Measurements from ENCODE around the gene BCKDK. TPM values are rescaled to one million over a fixed set of nuclear protein-coding genes. Genes with fewer than 3 reads are reported as not detected.
A peak's percentile ranks its signal among the peaks of the same experiment; 100 is the strongest.

BCKDK gene
- total and polyA plus RNA-seq, 12 donors, result 27.0 to 181 (median 80.1) TPM

DNA sequence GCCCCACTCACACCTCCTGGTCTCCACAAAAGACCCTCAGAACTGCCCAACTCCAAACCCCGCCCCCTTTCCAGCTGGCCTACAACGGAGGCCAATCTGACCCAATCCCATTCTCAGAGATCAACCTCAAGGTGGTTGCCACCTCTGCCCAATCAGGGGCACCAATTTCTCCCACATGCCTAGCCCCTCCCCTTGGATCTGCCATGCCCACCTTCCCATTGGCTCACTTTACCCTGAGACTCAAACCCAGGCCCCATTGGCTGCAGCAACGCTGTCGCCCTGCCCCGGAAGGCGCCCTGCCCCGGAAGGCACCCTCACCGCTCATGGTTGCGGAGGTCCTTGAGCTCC lies 44.7 kb upstream of the BCKDK start:
- intact Hi-C loops (cut with DNase I), result no loop called here
- Histone ChIP-seq H3K4me1 (replicated peaks in 1 of 2) (peaks cover 0 to 11% of the 10 kb centered on the region in 2 donors), H3K27me3 (no peaks in the 10 kb centered on the region), H3K27ac (peak overlapping the region in 1 of 5 donors; percentile 90), H3K9me3 (replicated peaks in 1 of 3) (no peaks in the 10 kb centered on the region), H3K36me3 (replicated peaks in 1 of 2) (peaks cover 0 to 32% of the 10 kb centered on the region in 2 donors), H3K4me3 (no peak overlapping the region)
- DNase-seq, result no peak
- TF ChIP-seq, protein P1, sequence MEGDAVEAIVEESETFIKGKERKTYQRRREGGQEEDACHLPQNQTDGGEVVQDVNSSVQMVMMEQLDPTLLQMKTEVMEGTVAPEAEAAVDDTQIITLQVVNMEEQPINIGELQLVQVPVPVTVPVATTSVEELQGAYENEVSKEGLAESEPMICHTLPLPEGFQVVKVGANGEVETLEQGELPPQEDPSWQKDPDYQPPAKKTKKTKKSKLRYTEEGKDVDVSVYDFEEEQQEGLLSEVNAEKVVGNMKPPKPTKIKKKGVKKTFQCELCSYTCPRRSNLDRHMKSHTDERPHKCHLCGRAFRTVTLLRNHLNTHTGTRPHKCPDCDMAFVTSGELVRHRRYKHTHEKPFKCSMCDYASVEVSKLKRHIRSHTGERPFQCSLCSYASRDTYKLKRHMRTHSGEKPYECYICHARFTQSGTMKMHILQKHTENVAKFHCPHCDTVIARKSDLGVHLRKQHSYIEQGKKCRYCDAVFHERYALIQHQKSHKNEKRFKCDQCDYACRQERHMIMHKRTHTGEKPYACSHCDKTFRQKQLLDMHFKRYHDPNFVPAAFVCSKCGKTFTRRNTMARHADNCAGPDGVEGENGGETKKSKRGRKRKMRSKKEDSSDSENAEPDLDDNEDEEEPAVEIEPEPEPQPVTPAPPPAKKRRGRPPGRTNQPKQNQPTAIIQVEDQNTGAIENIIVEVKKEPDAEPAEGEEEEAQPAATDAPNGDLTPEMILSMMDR (IDR thresholded peaks at IDR 0.05), result no peak
- no peak for TF ChIP-seq POLR2A (IDR thresholded peaks at IDR 0.05)
- WGBS, 4 donors, result 94 to 96% (median 95%) methylated on average over 2 to 9 of the region's 9 CpGs

DNA sequence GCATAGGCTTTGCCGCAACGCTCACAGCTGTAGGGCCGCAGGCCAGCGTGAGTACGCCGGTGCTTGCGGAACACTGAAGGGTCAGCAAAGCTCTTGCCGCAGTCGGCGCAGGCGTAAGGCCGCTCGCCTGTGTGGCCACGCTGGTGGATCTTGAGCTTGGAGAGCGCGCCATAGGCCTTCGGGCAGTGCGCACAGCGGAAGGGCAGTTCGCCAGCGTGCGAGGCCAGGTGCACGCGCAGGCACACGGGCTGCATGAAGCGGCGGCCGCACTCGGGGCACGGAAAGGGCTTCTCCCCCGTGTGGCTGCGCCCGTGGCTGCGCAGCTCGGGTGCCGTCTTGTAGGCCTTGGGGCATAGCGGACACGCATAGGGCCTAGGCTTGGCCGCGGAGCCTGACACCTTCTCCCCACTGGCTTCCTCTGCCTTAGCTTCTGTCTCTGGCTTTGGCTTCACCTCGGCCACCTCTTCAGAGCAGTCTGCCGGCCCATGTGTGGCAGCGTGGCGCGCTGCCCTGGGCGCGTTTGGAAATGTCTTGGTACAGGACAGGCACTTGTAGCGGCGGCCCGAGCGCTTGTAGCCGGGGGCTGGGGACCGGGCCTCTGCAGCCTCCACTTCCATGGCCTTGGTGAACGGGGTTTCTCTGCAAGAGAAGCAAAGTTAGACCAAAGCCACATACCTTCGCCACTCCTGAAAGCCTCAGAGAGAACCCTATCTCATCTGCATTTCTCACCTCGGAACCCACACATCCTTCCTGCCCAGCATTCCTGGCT lies 44.2 kb upstream of the BCKDK start:
- Histone ChIP-seq H3K4me1 (replicated peaks in 1 of 2) (peaks cover 0 to 11% of the 10 kb centered on the region in 2 donors), H3K4me3 (no peak overlapping the region), H3K27ac (peak overlapping the region in 4 of 5 donors; percentile 40 to 90 (median 76)), H3K27me3 (no peaks in the 10 kb centered on the region), H3K36me3 (replicated peaks in 1 of 2) (peaks cover 0 to 32% of the 10 kb centered on the region in 2 donors), H3K9me3 (replicated peaks in 1 of 3) (no peaks in the 10 kb centered on the region)
- DNase-seq, result no peak
- intact Hi-C loops (cut with DNase I), result no loop called here
- TF ChIP-seq, protein P1 (IDR thresholded peaks at IDR 0.05), result no peak
- TF ChIP-seq POLR2A (IDR thresholded peaks at IDR 0.05), result no peak
- WGBS, 4 donors, result 85 to 97% (median 92%) methylated on average over 17 to 56 of the region's 56 CpGs

DNA sequence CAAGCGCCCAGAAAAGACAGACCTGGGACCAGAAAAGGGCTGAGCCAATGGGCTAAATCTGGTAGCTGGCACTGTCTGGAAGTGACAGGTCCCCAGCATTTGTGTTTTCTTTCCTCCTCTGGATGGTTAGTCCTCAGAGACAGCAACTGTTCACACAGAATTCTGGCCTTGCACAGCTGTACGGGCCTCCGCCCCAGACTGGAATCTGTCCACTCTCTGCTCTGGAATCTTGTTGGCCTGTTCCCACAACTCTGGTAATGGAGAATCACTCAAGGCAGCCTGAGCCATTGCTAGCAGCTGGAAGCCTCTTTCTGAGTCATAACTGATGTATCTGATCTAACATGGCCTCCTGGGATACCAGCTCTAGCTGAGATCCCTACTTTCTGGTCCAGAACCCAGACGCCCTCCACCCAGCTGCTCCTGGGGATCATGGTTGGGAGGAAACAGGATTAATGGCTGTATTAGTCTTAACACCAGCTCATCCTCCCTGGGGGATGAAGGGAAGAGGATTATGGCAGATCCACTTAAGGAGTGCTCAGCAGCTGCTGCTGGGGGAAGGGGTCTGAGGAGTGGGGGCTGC lies 43.2 kb upstream of the BCKDK start:
- TF ChIP-seq, protein P1 (IDR thresholded peaks at IDR 0.05), result no peak
- peak in 1 of 2 donors; percentile 11 for TF ChIP-seq POLR2A (IDR thresholded peaks at IDR 0.05)
- 44 to 60% (median 55%) methylated on average over 4 of the region's 4 CpGs for WGBS, 4 donors
- peaks cover 0 to 32% of the 10 kb centered on the region in 2 donors for H3K36me3 ChIP-seq (replicated peaks in 1 of 2)
- H3K9me3 ChIP-seq (replicated peaks in 1 of 3), result no peaks in the 10 kb centered on the region
- peak overlapping the region; percentile 40 to 90 (median 72) for H3K27ac ChIP-seq
- H3K4me1 ChIP-seq (replicated peaks in 1 of 2), result peaks cover 0 to 11% of the 10 kb centered on the region in 2 donors
- intact Hi-C loops (cut with DNase I), result no loop called here
- no peak overlapping the region for H3K4me3 ChIP-seq
- H3K27me3 ChIP-seq, result no peaks in the 10 kb centered on the region
- peak; percentile 36 to 85 (median 81) for DNase-seq

DNA sequence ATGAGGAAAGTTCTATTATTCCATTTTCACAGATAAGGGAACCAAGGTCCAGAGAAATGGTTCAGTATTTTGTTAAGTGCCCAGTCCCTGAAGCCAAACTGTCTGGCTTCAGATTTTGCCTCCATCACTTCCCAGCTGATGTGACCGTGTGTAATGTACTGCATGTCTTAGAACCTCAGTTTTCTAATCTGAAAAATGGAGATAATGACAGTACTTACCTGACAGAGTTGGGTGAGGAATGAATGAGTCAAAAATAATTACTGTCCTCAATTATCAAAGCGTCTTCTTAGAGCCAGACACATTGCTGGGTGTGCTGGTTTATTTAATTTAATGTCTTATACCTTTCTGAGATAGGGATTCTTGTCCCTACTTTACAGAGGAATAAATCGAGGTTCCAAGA lies 40.8 kb upstream of the BCKDK start:
- no peak overlapping the region for H3K27ac ChIP-seq
- H3K4me3 ChIP-seq, result no peak overlapping the region
- H3K36me3 ChIP-seq (replicated peaks in 1 of 2), result peaks cover 0 to 12% of the 10 kb centered on the region in 2 donors
- H3K9me3 ChIP-seq (replicated peaks in 1 of 3), result no peaks in the 10 kb centered on the region
- no peaks in the 10 kb centered on the region for H3K27me3 ChIP-seq
- intact Hi-C loops (cut with DNase I), result no loop called here
- H3K4me1 ChIP-seq (replicated peaks in 1 of 2), result peaks cover 8 to 23% of the 10 kb centered on the region in 2 donors
- no peak for DNase-seq
- 92 to 93% (median 92%) methylated on average over 3 of the region's 3 CpGs for WGBS, 4 donors
- TF ChIP-seq POLR2A (IDR thresholded peaks at IDR 0.05), result no peak
- TF ChIP-seq, protein P1 (IDR thresholded peaks at IDR 0.05), result no peak
